ENCODE measurements around the gene COLGALT1. TPM values are rescaled to one million over a fixed set of nuclear protein-coding genes. Genes with fewer than 3 reads are reported as not detected.

COLGALT1 gene
- total RNA-seq, 1 experiment from 2014 or later = 86.0 TPM

DNA sequence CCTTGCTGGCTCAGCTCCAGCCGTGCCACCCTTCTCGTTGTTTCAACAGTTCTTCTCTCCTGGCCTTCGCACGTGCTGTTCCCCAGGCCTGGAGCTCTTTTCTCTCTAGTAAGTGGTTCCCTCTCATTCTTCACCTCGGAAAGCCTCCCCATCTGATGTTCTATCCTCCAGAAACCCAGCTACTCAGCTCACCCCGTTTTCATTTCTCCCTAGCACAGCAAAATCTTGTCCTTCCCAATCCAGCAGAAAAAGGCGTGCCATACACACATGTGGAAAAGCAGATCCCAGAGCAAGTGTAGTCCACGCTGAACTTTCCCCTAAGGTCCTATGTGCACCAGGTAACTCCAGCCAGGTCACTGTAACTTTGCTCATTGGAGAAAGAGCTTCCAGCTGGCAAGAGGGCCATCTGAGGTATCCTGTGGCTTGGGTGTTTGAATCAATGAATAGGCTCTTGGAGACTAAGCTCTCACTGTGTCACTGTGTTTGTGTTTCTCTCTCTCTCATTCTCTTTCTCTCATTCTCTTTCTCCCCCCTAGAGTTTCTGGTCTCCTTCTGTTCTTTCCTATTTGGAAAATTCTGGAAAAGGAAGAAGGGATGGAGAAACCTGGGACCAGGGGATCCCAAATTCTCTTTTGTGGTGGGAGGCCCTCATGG lies 49.0 kb downstream of the COLGALT1 start:
- BruUV-seq (replicated peaks) = TSS peak; percentile 38
- RAD21 ChIA-PET (ENCODE audit: low non-redundant PET in 1 of 2, low total read pairs in 2 of 2, uncharacterized antibody in 2 of 2, unreplicated experiment in 2 of 2) = no interaction called here
- Histone ChIP-seq H4K20me1 (ENCODE audit: insufficient read depth) (no peaks in the 10 kb centered on the region), H3K4me2 (ENCODE audit: low read length) (no peak overlapping the region), H3K9ac (ENCODE audit: low read length) (no peak overlapping the region), H3K36me3 (ENCODE audit: control insufficient read depth in 1 of 2, insufficient read depth in 2 of 2, low read length in 2 of 2) (0 out of 4 replicates have a peak, but pooled peaks cover 0 to 1% of the 10 kb centered on the region in 2 experiments), H3K4me1 (ENCODE audit: control insufficient read depth in 1 of 2, insufficient read depth in 2 of 2, low read length in 2 of 2) (peaks cover 8 to 19% of the 10 kb centered on the region in 2 experiments), H3K9me3 (ENCODE audit: control insufficient read depth in 1 of 2, insufficient read depth in 1 of 2, low read depth in 1 of 2, low read length in 2 of 2) (no peaks in the 10 kb centered on the region), H3K27ac (ENCODE audit: low read depth, low read length) (no peak overlapping the region), H2AFZ (ENCODE audit: low read depth, low read length, poor library complexity, severe bottlenecking) (no peak overlapping the region), H3K27me3 (ENCODE audit: insufficient read depth, low read length) (no peaks in the 10 kb centered on the region), H3K79me2 (ENCODE audit: insufficient read depth, low read length) (no peaks in the 10 kb centered on the region), H3K4me3 (replicated peaks in 1 of 2; ENCODE audit: low read depth in 1 of 2, low read length in 2 of 2) (no peak overlapping the region), H3K9me2 (ENCODE audit: insufficient read depth) (no peaks in the 10 kb centered on the region)
- ATAC-seq (no peak), DNase-seq (ENCODE audit: low read depth, low spot score) (no peak)
- TF ChIP-seq EZH2 (IDR thresholded peaks at IDR 0.05) = no peak
- TF ChIP-seq SP1 (IDR thresholded peaks at IDR 0.05; ENCODE audit: low read depth) = no peak
- no peak for TF ChIP-seq SIN3A (IDR thresholded peaks at IDR 0.05; ENCODE audit: low read depth)
- TF ChIP-seq ZFX (IDR thresholded peaks at IDR 0.05) = no peak
- no peak for TF ChIP-seq TCF7L2 (IDR thresholded peaks at IDR 0.05; ENCODE audit: borderline replicate concordance, extremely low read depth, insufficient read depth, insufficient read length)
- TF ChIP-seq, protein P1, sequence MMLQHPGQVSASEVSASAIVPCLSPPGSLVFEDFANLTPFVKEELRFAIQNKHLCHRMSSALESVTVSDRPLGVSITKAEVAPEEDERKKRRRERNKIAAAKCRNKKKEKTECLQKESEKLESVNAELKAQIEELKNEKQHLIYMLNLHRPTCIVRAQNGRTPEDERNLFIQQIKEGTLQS (IDR thresholded peaks at IDR 0.05) = no peak
- no peak for TF ChIP-seq JUND (IDR thresholded peaks at IDR 0.05)
- POLR2A ChIA-PET = interaction anchor here (0.6 kb wide), 1 partner anchor 138 kb away, joined by 3 read pairs; no protein-coding TSS in a partner anchor
- CTCF ChIA-PET = interaction anchor here (3.1 kb wide), 1 partner anchor 162 kb away, joined by 30 read pairs; no protein-coding TSS in a partner anchor
- intact Hi-C loops (cut with micrococcal nuclease) = loop anchor here (5.0 kb wide), 1 partner anchor 173 kb away; no protein-coding TSS in a partner anchor

DNA sequence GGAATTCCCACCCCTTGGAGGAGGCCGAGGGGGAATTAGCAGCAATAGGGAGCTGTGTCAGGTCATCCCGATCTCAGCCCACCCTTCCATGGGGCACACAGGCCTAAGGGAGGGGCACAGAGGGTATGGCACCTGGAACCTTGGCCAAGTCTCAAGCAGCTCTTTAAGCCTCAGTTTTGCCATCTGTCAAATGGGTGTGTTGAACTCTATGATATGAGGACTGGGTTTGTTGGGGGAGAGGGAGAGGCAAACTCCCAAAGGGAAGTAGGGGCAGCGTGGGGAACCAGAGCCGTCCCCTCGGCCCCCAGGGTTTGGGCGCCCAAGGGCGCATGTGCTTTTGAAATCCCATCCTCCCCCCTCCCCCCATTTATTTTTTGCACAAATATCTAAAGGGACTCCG lies 49.7 kb downstream of the COLGALT1 start:
- no peak overlapping the region for H2AFZ ChIP-seq (ENCODE audit: low read depth, low read length, poor library complexity, severe bottlenecking)
- no peaks in the 10 kb centered on the region for H3K9me2 ChIP-seq (ENCODE audit: insufficient read depth)
- ChIA-PET RAD21 (ENCODE audit: low non-redundant PET in 1 of 2, low total read pairs in 2 of 2, uncharacterized antibody in 2 of 2, unreplicated experiment in 2 of 2) (no interaction called here), CTCF (interaction anchor here (1.2 to 3.1 kb wide), 3 partner anchors 109 to 162 kb away, joined by 3 to 30 read pairs (median 5); no protein-coding TSS in a partner anchor), POLR2A (interaction anchor here (1.0 kb wide), 1 partner anchor 94 kb away, joined by 3 read pairs; the partner anchor contains the start of gene PGLS)
- H3K4me1 ChIP-seq (ENCODE audit: control insufficient read depth in 1 of 2, insufficient read depth in 2 of 2, low read length in 2 of 2) = peaks cover 8 to 19% of the 10 kb centered on the region in 2 experiments
- ATAC-seq (no peak), DNase-seq (ENCODE audit: low read depth, low spot score) (no peak)
- no peaks in the 10 kb centered on the region for H3K79me2 ChIP-seq (ENCODE audit: insufficient read depth, low read length)
- H3K9me3 ChIP-seq (ENCODE audit: control insufficient read depth in 1 of 2, insufficient read depth in 1 of 2, low read depth in 1 of 2, low read length in 2 of 2) = no peaks in the 10 kb centered on the region
- BruUV-seq (replicated peaks) = no TSS peak
- intact Hi-C loops (cut with micrococcal nuclease) = loop anchor here (5.0 kb wide), 1 partner anchor 172 kb away; no protein-coding TSS in a partner anchor
- 0 out of 4 replicates have a peak, but pooled peaks cover 0 to 5% of the 10 kb centered on the region in 2 experiments for H3K36me3 ChIP-seq (ENCODE audit: control insufficient read depth in 1 of 2, insufficient read depth in 2 of 2, low read length in 2 of 2)
- H4K20me1 ChIP-seq (ENCODE audit: insufficient read depth) = no peaks in the 10 kb centered on the region
- peak overlapping the region; percentile 70 for H3K4me2 ChIP-seq (ENCODE audit: low read length)
- no peak overlapping the region for H3K4me3 ChIP-seq (replicated peaks in 1 of 2; ENCODE audit: low read depth in 1 of 2, low read length in 2 of 2)
- no peak overlapping the region; the same call in 1 of the 2 replicates for H3K27ac ChIP-seq (ENCODE audit: low read depth, low read length)
- H3K9ac ChIP-seq (ENCODE audit: low read length) = no peak overlapping the region
- H3K27me3 ChIP-seq (ENCODE audit: insufficient read depth, low read length) = no peaks in the 10 kb centered on the region
- no peak for TF ChIP-seq EGR1 (IDR thresholded peaks at IDR 0.05; ENCODE audit: low read depth)
- no peak for TF ChIP-seq ELF1 (IDR thresholded peaks at IDR 0.05; ENCODE audit: borderline replicate concordance, low read depth)
- TF ChIP-seq TCF7L2 (IDR thresholded peaks at IDR 0.05; ENCODE audit: borderline replicate concordance, extremely low read depth, insufficient read depth, insufficient read length) = no peak
- TF ChIP-seq CBX3 (IDR thresholded peaks at IDR 0.05; ENCODE audit: low read depth) = no peak
- TF ChIP-seq, protein P2, sequence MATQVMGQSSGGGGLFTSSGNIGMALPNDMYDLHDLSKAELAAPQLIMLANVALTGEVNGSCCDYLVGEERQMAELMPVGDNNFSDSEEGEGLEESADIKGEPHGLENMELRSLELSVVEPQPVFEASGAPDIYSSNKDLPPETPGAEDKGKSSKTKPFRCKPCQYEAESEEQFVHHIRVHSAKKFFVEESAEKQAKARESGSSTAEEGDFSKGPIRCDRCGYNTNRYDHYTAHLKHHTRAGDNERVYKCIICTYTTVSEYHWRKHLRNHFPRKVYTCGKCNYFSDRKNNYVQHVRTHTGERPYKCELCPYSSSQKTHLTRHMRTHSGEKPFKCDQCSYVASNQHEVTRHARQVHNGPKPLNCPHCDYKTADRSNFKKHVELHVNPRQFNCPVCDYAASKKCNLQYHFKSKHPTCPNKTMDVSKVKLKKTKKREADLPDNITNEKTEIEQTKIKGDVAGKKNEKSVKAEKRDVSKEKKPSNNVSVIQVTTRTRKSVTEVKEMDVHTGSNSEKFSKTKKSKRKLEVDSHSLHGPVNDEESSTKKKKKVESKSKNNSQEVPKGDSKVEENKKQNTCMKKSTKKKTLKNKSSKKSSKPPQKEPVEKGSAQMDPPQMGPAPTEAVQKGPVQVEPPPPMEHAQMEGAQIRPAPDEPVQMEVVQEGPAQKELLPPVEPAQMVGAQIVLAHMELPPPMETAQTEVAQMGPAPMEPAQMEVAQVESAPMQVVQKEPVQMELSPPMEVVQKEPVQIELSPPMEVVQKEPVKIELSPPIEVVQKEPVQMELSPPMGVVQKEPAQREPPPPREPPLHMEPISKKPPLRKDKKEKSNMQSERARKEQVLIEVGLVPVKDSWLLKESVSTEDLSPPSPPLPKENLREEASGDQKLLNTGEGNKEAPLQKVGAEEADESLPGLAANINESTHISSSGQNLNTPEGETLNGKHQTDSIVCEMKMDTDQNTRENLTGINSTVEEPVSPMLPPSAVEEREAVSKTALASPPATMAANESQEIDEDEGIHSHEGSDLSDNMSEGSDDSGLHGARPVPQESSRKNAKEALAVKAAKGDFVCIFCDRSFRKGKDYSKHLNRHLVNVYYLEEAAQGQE (IDR thresholded peaks at IDR 0.05; ENCODE audit: low read depth) = no peak
- TF ChIP-seq SRF (IDR thresholded peaks at IDR 0.05; ENCODE audit: low read depth) = no peak
- TF ChIP-seq ZNF274 (IDR thresholded peaks at IDR 0.05; ENCODE audit: low read depth, low read length) = no peak
- TF ChIP-seq, protein P3, sequence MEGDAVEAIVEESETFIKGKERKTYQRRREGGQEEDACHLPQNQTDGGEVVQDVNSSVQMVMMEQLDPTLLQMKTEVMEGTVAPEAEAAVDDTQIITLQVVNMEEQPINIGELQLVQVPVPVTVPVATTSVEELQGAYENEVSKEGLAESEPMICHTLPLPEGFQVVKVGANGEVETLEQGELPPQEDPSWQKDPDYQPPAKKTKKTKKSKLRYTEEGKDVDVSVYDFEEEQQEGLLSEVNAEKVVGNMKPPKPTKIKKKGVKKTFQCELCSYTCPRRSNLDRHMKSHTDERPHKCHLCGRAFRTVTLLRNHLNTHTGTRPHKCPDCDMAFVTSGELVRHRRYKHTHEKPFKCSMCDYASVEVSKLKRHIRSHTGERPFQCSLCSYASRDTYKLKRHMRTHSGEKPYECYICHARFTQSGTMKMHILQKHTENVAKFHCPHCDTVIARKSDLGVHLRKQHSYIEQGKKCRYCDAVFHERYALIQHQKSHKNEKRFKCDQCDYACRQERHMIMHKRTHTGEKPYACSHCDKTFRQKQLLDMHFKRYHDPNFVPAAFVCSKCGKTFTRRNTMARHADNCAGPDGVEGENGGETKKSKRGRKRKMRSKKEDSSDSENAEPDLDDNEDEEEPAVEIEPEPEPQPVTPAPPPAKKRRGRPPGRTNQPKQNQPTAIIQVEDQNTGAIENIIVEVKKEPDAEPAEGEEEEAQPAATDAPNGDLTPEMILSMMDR (IDR thresholded peaks at IDR 0.05 in 2 of 3, conservative IDR thresholded peaks at IDR 0.05 in 1 of 3; ENCODE audit: borderline replicate concordance in 1 of 3, insufficient read depth in 1 of 3, low read depth in 2 of 3, low read length in 2 of 3) = no peak
- no peak for TF ChIP-seq EZH2 (IDR thresholded peaks at IDR 0.05)

All from HCT116 (cell line).